Fibroblast of gingiva (primary cell): Measurements from ENCODE around the gene TRERF1.

ENCODE experiments used
- DNase-seq: peaks from one replicate; pipeline ENCODE4 v3.0.0-alpha.2; 2011; ENCODE audit warnings: low read depth

The TRERF1 gene

DNA sequence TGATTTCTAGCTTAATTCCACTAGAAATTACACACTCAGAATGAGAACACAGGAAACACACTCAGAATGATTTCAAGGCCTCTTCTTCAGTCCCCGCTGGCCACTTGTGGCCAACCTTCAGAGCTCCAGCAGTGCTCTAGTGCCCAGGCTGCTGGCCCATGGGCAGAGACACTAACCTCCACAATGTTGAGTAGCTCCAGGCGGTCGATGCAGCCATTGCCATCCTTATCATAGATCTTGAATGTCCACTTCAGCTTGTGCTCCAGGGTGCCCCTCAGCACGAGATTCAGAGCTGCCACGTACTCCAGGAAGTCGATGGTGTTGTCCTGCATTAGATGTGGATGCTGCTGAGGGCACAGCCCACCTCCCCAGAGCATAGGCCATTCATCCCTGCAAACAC is 263.3 kb downstream of the TRERF1 start:
- no peak for DNase-seq

GRCh38 chr6:42185597-42185996 is 266.1 kb downstream of the TRERF1 start:
- DNase-seq: no peak

DNA sequence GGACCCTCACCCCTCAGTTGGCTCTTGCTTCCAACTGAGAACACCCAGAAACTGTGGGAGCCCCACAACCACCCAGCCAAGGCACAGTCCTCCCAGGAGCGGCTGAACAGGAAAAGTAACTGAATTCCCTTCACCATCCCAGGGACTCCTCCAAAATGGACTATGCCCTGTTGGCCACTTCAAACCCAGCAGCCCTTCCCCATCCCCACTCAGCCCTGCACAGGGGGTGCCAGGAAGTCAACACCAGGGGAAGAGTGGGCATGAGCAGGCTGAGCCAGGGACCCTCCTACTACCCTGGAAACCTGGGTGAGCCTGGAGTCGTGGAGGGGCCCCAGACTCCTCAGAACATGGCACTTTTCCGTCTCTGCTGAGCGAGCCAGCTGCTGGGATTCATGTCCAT is 267.3 kb downstream of the TRERF1 start:
- no peak for DNase-seq

DNA sequence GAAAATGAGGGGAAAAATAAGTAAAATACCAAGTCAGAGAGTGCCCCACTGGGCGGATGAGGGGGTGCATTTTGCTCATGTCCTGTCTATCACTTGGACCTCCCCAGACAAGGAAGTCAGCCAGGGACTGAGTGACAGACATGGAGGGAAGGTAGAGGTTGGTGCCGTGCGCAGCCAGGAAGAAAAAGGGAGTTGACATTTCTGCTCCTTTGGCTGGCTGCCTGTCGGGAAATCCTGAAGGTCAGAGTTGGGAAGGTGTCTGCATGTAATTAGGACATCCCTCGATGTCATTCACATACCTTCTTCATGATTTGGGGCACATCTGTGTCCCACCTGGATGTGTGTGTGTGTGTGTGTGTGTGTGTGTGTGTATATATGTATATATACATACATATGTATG is 269.6 kb downstream of the TRERF1 start:
- no peak for DNase-seq

DNA sequence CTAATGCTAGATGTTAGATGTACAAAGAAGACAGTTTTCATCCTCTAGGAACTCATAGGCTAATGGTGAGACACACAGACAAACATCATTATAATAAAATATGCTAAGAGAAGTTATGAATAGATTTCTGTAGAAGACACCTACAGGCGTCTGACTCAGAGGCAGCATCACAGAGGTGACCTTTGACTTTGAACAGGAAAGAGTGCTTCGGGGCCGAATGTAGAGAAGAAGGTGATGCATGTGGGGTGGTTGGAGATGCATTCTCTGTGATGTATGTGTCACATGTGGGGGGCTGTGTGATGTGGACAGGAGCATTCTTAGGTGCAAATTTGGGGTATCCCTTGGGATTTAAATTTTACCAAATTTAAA is 271.8 kb downstream of the TRERF1 start:
- DNase-seq: no peak

DNA sequence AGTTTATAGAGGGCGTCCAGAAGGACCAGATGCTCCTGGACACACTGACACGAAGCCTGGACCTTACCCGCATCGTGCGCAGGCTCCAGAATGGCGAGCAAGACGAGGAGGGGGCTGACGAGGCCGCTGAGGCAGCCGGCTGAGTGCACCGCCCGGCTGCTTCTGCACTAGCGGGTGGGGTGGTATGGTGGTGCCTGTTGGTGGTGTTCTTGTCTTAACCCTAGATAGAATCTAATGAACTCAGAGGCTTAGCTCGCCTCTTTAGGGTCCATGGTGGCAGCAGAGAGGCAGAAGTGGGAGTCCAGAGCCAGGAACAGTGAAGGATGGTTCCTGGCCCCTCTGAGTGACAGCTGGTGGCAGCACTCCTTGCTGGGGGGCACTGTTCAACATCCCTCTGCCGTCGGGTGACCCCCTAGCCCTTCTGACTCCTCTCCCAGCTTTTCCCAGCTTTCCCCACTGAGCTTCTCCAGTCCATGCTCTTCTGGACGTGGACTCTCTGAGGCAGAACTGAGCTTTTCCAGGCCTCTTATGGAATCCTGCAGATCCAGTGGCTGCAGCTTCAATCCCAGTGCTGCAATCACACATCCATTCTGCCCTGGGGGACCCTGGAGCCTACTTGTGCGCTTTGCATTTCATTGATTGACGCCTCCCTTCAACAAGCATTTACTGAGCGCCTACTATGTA is 272.3 kb downstream of the TRERF1 start:
- DNase-seq: no peak

- DNase-seq: no peak
Measured at GRCh38 chr6:42177514-42178364, 274.0 kb downstream of the TRERF1 start.

- no peak for DNase-seq
Measured at GRCh38 chr6:42176981-42177380, 274.7 kb downstream of the TRERF1 start.

GRCh38 chr6:42175860-42176259 is 275.9 kb downstream of the TRERF1 start:
- no peak for DNase-seq
